Gastrocnemius medialis (tissue), 4 donors: ENCODE measurements around the gene BCOR. TPM values are rescaled to one million over a fixed set of nuclear protein-coding genes. Genes with fewer than 3 reads are reported as not detected.
A peak's percentile ranks its signal among the peaks of the same experiment; 100 is the strongest.

Experiments used
- ATAC-seq, 2 donors: fragments of 150-250 bp; one replicate each; pipeline ENCODE4 v1.9.1; 2016
- DNase-seq, 2 donors: peaks; one replicate each; pipeline ENCODE4 v3.0.0-alpha.2; 2019
- H3K27ac ChIP-seq, 4 donors: fragments of 200-600 bp; sonication (generic); 1 replicate in 1 of 4; 2 replicates in 3 of 4; pipeline ENCODE4 v1.5.1; 2016 to 2018; ENCODE audit warnings: mild to moderate bottlenecking in 2 of 4, moderate library complexity in 1 of 4
- H3K27me3 ChIP-seq, 3 donors: fragments of 200-600 bp; sonication (generic) in 2 of 3; 1 replicate in 1 of 3; 2 replicates in 2 of 3; pipeline versions ENCODE4 v1.5.1 to v1.6.0; 2016 to 2019; ENCODE audit warnings: mild to moderate bottlenecking in 1 of 3, moderate library complexity in 1 of 3
- H3K36me3 ChIP-seq, 2 donors: fragments of 200-600 bp; sonication (generic) in 1 of 2; one replicate each; pipeline ENCODE4 v1.5.1; 2017 to 2018
- H3K4me1 ChIP-seq, 2 donors: fragments of 200-600 bp; sonication (generic) in 1 of 2; one replicate each; pipeline ENCODE4 v1.5.1; 2016 to 2017; ENCODE audit warnings: mild to moderate bottlenecking in 2 of 2
- H3K4me3 ChIP-seq, 4 donors: fragments of 200-600 bp; sonication (generic) in 3 of 4; 1 replicate in 1 of 4; 2 replicates in 3 of 4; pipeline ENCODE4 v1.5.1; 2016 to 2019; ENCODE audit warnings: mild to moderate bottlenecking in 2 of 4
- H3K9me3 ChIP-seq, 3 donors: fragments of 200-600 bp; sonication (generic) in 2 of 3; 1 replicate in 1 of 3; 2 replicates in 2 of 3; pipeline ENCODE4 v1.5.1; 2016 to 2019
- POLR2A ChIP-seq, 2 donors: fragments of 450-650 bp; IDR thresholded peaks; one replicate each; pipeline ENCODE4 v1.6.1; 2017; ENCODE audit warnings: antibody characterized with exemption in 2 of 2, mild to moderate bottlenecking in 2 of 2, moderate library complexity in 2 of 2
- in situ Hi-C, 4 donors: fragments of 200-750 bp; cut with MboI; loops; one replicate each; pipeline versions ENCODE4 v1.15.0 to v1.8.0; 2017; ENCODE audit warnings: low sequenced_read_pairs in 4 of 4
- intact Hi-C: fragments of 100-400 bp; cut with DNase I; formaldehyde crosslinking; loops from one replicate; pipeline ENCODE4 v1.15.1; 2023; ENCODE audit warnings: low total_unique reads
- total RNA-seq, 4 donors: library from RNA; depleted of rRNA; stranded (reverse); fragments of >200 nt; gene quantifications; one replicate each; pipeline versions ENCODE4 v1.1.0 to v1.2.3, GENCODE V29; 2016
- TF ChIP-seq, protein P1 (sequence below), 5 experiments: fragments of 450-650 bp in 3 of 5; fragments of 200-600 bp in 2 of 5; sonication (generic) in 2 of 5; IDR thresholded peaks in 4 of 5; conservative IDR thresholded peaks in 1 of 5; 1 replicate in 4 of 5; 2 replicates in 1 of 5; pipeline ENCODE4 v1.5.1; 2016 to 2019; ENCODE audit warnings: antibody characterized with exemption in 5 of 5, mild to moderate bottlenecking in 3 of 5, moderate library complexity in 3 of 5

BCOR gene
- total RNA-seq, 4 donors from 2014 or later = 6.5 to 43.8 (median 18.4) TPM

GRCh38 chrX:40130207-40130606 is 32.4 kb upstream of the BCOR start:
- DNase-seq (peak in 1 of 2 donors; percentile 44), ATAC-seq (peak in 1 of 2 donors; percentile 52)
- no peaks in the 10 kb centered on the region for H3K36me3 ChIP-seq
- intact Hi-C loops (no loop called here), in situ Hi-C loops (no loop called here)
- H3K4me1 ChIP-seq = peaks cover 10 to 11% of the 10 kb centered on the region in 2 donors
- no peak overlapping the region for H3K4me3 ChIP-seq
- peak overlapping the region in 1 of 4 donors; percentile 18 for H3K27ac ChIP-seq
- no peaks in the 10 kb centered on the region for H3K27me3 ChIP-seq
- H3K9me3 ChIP-seq = no peaks in the 10 kb centered on the region
- TF ChIP-seq, protein P1, sequence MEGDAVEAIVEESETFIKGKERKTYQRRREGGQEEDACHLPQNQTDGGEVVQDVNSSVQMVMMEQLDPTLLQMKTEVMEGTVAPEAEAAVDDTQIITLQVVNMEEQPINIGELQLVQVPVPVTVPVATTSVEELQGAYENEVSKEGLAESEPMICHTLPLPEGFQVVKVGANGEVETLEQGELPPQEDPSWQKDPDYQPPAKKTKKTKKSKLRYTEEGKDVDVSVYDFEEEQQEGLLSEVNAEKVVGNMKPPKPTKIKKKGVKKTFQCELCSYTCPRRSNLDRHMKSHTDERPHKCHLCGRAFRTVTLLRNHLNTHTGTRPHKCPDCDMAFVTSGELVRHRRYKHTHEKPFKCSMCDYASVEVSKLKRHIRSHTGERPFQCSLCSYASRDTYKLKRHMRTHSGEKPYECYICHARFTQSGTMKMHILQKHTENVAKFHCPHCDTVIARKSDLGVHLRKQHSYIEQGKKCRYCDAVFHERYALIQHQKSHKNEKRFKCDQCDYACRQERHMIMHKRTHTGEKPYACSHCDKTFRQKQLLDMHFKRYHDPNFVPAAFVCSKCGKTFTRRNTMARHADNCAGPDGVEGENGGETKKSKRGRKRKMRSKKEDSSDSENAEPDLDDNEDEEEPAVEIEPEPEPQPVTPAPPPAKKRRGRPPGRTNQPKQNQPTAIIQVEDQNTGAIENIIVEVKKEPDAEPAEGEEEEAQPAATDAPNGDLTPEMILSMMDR (IDR thresholded peaks at IDR 0.05 in 4 of 5, conservative IDR thresholded peaks at IDR 0.05 in 1 of 5) = no peak
- TF ChIP-seq POLR2A (IDR thresholded peaks at IDR 0.05) = no peak

- H3K27me3 ChIP-seq = no peaks in the 10 kb centered on the region
- no peak for TF ChIP-seq POLR2A (IDR thresholded peaks at IDR 0.05)
- TF ChIP-seq, protein P1 (IDR thresholded peaks at IDR 0.05 in 4 of 5, conservative IDR thresholded peaks at IDR 0.05 in 1 of 5) = no peak
- in situ Hi-C loops (no loop called here), intact Hi-C loops (no loop called here)
- peaks cover 5 to 6% of the 10 kb centered on the region in 2 donors for H3K4me1 ChIP-seq
- no peaks in the 10 kb centered on the region for H3K9me3 ChIP-seq
- no peak overlapping the region for H3K27ac ChIP-seq
- DNase-seq (no peak), ATAC-seq (peak in 1 of 2 donors; percentile 59)
- H3K36me3 ChIP-seq = no peaks in the 10 kb centered on the region
- H3K4me3 ChIP-seq = no peak overlapping the region
These were observed 29.3 kb upstream of the BCOR start for GRCh38 chrX:40127052-40127451.

- in situ Hi-C loops = no loop called here
- Histone ChIP-seq H3K36me3 (no peaks in the 10 kb centered on the region), H3K4me3 (no peak overlapping the region), H3K9me3 (no peaks in the 10 kb centered on the region), H3K4me1 (no peaks in the 10 kb centered on the region), H3K27me3 (no peaks in the 10 kb centered on the region), H3K27ac (no peak overlapping the region)
- intact Hi-C loops = no loop called here
- DNase-seq (no peak), ATAC-seq (no peak)
- no peak for TF ChIP-seq POLR2A (IDR thresholded peaks at IDR 0.05)
- TF ChIP-seq, protein P1 (IDR thresholded peaks at IDR 0.05 in 4 of 5, conservative IDR thresholded peaks at IDR 0.05 in 1 of 5) = no peak
These were observed 24.7 kb upstream of the BCOR start for GRCh38 chrX:40122487-40122886.

DNA sequence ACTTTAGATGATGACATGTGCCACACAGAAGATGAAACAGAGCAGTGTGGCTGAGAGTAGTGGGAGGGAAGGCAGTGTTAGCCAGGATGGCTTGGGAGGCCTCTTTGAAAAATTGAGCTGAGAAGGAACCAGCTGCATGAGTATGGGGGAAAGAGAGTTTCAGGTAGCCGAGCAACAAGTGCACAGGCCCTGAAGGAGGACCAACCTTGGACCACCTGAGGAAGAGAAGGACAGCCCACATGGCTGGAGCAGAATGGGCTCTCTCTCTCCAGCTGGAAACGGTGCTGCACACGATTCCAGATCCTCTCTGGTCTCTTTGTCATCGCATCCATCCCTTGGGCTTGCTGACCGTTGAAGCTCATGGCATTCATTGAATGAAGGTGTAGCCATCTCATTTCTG is 23.9 kb upstream of the BCOR start:
- Histone ChIP-seq H3K4me3 (no peak overlapping the region), H3K9me3 (no peaks in the 10 kb centered on the region), H3K36me3 (no peaks in the 10 kb centered on the region), H3K27ac (no peak overlapping the region), H3K27me3 (no peaks in the 10 kb centered on the region), H3K4me1 (no peaks in the 10 kb centered on the region)
- in situ Hi-C loops (no loop called here), intact Hi-C loops (no loop called here)
- TF ChIP-seq, protein P1 (IDR thresholded peaks at IDR 0.05 in 4 of 5, conservative IDR thresholded peaks at IDR 0.05 in 1 of 5) = no peak
- TF ChIP-seq POLR2A (IDR thresholded peaks at IDR 0.05) = no peak
- ATAC-seq (no peak), DNase-seq (no peak)
